IMR-90 (cell line): ENCODE results near the gene TNIP2.

ENCODE experiments used
- FOS ChIP-seq: fragments of 150-350 bp; IDR thresholded peaks from 2 replicates; pipeline ENCODE4 v1.6.1; 2016; ENCODE audit warnings: low read depth, low read length
- NFE2L2 ChIP-seq: fragments of 150-350 bp; IDR thresholded peaks from 2 replicates; pipeline ENCODE4 v1.6.1; 2016; ENCODE audit warnings: low read depth, mild to moderate bottlenecking, low read length
- POLR2A ChIP-seq: IDR thresholded peaks from 2 replicates; pipeline ENCODE4 v1.6.1; 2012; ENCODE audit warnings: mild to moderate bottlenecking, low read depth, low read length
- RAD21 ChIP-seq: IDR thresholded peaks from 2 replicates; pipeline ENCODE4 v1.6.1; 2012; ENCODE audit warnings: low read length, improper control_type of control experiment
- RFX5 ChIP-seq: IDR thresholded peaks from 2 replicates; pipeline ENCODE4 v1.8.0; 2012; ENCODE audit warnings: low read depth, mild to moderate bottlenecking, low read length, moderate library complexity
- TF ChIP-seq, protein P1 (sequence below): conservative IDR thresholded peaks from 2 replicates; pipeline ENCODE4 v1.5.1; 2012; ENCODE audit warnings: mild to moderate bottlenecking, low read depth, low read length, improper control_type of control experiment

DNA sequence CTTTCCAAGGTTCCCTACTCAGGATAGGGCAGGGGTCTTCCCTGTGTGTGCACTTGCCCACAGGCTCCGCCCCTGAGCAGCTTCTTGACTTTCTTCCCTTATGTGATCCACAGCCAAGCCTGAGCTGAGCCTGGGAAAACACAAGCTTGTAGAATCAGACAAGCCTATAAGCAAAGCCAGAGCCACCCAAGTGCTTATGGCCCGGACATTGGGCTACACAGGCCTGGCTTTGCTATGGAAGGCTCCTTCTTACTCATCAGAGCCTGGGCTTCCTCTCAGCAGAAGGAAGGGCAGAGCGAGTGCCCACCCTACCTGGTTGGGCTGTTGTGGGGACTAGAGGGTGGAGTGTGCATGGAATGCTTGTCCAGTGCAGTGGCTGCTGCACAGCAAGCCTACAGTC, 1.3 kb upstream of the TNIP2 start:
- TF ChIP-seq, protein P1, sequence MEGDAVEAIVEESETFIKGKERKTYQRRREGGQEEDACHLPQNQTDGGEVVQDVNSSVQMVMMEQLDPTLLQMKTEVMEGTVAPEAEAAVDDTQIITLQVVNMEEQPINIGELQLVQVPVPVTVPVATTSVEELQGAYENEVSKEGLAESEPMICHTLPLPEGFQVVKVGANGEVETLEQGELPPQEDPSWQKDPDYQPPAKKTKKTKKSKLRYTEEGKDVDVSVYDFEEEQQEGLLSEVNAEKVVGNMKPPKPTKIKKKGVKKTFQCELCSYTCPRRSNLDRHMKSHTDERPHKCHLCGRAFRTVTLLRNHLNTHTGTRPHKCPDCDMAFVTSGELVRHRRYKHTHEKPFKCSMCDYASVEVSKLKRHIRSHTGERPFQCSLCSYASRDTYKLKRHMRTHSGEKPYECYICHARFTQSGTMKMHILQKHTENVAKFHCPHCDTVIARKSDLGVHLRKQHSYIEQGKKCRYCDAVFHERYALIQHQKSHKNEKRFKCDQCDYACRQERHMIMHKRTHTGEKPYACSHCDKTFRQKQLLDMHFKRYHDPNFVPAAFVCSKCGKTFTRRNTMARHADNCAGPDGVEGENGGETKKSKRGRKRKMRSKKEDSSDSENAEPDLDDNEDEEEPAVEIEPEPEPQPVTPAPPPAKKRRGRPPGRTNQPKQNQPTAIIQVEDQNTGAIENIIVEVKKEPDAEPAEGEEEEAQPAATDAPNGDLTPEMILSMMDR: no peak
- TF ChIP-seq NFE2L2 (no peak), POLR2A (no peak), FOS (no peak), RAD21 (no peak), RFX5 (no peak)
